Left cardiac atrium (tissue), 4 donors: Measurements from ENCODE around the gene CTNND2. TPM values are rescaled to one million over a fixed set of nuclear protein-coding genes. Genes with fewer than 3 reads are reported as not detected.

Experiments
- ATAC-seq, 2 donors: fragments of 200-7000 bp; cut with Tn5 transposase; one replicate each; pipeline ENCODE4 v1.9.1; 2020; ENCODE audit warnings: mild to moderate bottlenecking in 2 of 2, moderate library complexity in 2 of 2
- DNase-seq: peaks from one replicate; pipeline ENCODE4 v3.0.0-alpha.2; 2020
- intact Hi-C, 2 donors: fragments of 100-400 bp; cut with DNase I; formaldehyde crosslinking; loops; one replicate each; pipeline versions ENCODE4 v1.14.1 to v1.15.1; 2022 to 2023
- total RNA-seq, 2 donors: library from RNA; stranded (reverse); fragmentation: NEBNext Ultra II Directional; extraction: Animal tissue kit (Norgen Biotek cat#: 25700); gene quantifications; one replicate each; pipeline ENCODE4 v1.2.1, GENCODE V29; 2021
- donor health status: DM: no; HTN: yes; CAD: no.
- donor health status: DM: no; HTN: yes; CAD: no; lungs with severe emphysema.
- donor health status: DM: yes; HTN: yes; CAD: no.
- donor health status: Dilated cardiomyopathy.

CTNND2 gene
- total RNA-seq, 2 donors from 2014 or later, result 4.8 to 11.6 TPM

DNA sequence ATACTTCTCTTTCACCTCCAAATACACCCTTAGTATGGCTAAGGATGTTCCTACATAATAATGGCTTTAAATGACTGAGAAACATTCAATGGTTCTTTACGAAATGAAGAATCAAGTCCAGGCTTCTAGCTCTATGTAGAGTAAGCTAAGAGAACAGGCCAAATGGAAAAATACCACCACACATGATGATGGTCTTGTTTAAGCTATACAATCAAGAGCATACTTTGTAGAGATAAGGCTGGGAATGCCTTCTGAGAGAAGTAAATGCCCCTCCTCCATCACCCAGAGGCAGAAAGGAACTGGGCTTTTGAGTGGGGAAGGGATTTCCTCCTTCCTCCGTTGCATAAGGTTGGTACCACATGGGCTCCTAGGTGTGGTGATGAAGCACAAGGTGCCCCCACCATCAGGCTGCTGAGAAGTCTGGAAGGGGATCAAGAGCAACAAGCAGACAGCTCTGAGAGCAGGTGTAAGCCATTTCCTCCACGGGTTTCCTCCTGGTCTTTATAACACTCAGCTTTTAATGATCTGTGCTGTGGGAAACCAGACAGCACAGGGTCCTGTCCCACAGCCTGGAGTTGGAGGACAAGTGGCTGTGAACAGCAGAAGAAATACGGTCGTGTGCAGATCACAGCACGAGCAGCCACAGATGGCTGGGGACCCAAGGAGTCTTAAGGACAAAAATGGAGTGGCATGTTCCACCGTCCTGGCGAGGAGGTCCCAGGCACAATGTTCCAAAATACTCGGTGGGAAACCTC is 396.9 kb downstream of the CTNND2 start:
- ATAC-seq, result no peak
- intact Hi-C loops, result no loop called here
- no peak for DNase-seq

DNA sequence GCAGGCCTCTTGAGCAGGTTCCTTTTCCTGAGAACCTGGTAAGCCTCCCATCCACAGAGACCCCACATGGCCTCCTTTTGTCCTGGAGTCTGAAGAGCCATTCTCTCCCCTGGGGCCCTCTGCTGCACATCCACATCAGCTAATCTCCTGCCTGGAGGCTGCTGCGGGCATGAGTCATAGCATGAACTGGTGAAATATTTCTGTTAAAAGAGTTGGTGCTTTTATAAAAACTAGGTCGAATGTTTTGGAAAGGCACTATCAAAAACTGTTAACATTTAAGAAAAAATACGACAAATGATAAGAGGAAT is 399.4 kb downstream of the CTNND2 start:
- DNase-seq (peak; percentile 25), ATAC-seq (peak in 1 of 2 donors; percentile 88)
- intact Hi-C loops, result no loop called here

DNA sequence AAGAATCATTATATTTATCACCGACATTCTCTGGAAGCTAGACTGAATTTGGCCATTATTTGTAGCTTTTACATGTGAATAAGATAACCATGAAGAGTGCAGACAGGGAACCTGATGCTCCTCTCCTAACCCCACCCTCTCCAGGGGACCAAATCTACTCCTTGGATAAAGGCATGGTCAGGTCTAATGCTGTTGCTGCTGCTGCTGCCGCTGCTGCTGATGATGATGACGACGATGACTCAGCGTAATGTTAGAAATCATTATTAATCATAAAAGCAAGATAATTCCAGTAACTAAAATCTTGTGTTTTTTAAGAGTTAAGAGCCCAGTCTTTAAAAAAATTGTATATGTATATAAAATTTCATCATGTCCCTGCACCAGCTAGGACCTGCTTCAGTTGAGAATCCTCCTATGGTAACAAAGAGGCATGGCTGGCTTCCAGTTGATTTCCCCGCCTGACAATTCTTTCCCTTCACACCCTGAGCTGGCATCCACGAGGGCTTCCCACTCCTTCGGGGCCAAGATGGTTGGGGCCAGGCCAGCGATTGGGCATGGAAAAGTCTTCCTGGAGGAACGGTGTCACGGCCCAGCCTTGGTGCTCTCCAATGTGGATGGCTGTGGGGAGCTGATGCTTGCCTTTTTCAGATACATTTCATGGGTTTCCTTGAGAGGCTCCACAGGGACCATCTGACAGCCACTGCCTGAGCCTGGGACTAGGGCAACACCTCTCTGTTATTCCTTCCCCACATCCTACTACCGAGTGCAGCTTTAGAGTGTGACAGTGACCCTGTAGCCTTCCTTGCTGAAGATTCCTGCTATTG is 400.0 kb downstream of the CTNND2 start:
- peak in 1 of 2 donors; percentile 50 for ATAC-seq

GRCh38 chr5:11502783-11503182 is 401.5 kb downstream of the CTNND2 start:
- DNase-seq (no peak), ATAC-seq (no peak)
- intact Hi-C loops, result no loop called here

More for the DNA sequence above, 400.0 kb downstream of the CTNND2 start:
- intact Hi-C loops, result no loop called here
- no peak for DNase-seq

DNA sequence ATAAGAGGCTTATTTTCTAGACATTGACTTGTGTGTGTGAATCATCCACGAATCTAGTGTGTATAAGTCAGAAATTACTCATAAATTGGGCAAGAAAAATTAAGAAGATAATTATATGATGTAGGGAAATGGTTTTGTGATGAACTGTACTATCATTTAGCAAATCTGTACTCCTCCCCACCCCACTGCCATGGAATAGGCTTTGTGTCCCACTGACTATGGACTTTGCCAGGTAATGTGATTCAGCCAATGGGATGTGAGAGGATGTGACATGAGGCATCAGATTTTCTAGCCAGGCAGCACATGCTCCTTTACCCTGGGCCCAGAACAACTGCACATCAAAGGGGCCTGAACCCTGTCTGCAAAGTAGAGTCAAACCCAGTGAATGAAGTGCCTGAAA is 406.6 kb downstream of the CTNND2 start:
- DNase-seq (no peak), ATAC-seq (no peak)
- intact Hi-C loops, result loop anchor here in 1 of 2 donors (5.0 kb wide), 1 partner anchor 230 kb away; no protein-coding TSS in a partner anchor

DNA sequence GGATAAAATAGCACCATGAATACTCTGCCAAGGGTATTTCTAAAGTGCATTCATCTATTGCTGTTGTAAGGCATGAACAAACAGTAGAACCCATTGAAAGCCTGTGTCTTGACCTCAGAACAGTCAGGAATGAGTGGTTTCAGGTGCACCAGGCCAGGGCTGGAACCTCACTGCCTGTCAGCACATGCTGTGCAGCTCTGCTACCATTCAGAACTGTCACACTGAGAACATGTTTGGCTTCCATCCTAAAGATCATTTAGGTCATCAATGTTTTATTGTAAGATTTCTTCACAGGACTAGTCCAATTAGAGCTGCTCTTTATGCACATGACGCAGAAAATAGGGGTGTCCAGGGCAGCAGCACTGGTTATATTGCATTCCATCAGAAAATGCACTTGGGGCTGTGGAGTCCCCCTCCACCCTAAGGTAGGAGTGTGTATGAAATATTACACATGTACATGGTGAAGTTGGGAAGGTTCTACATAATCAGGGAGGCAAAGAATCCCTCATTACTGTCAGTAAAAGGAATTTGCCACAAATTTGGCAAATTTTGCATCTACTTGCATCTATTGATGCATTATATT is 408.0 kb downstream of the CTNND2 start:
- intact Hi-C loops, result loop anchor here in 1 of 2 donors (5.0 kb wide), 1 partner anchor 229 kb away; no protein-coding TSS in a partner anchor
- ATAC-seq (no peak), DNase-seq (no peak)

GRCh38 chr5:11494340-11494739 is 409.9 kb downstream of the CTNND2 start:
- intact Hi-C loops, result no loop called here
- no peak for ATAC-seq

GRCh38 chr5:11491404-11492075 is 412.7 kb downstream of the CTNND2 start:
- no peak for ATAC-seq
- DNase-seq, result no peak
- intact Hi-C loops, result no loop called here

More at GRCh38 chr5:11494340-11494739, 409.9 kb downstream of the CTNND2 start:
- no peak for DNase-seq

GRCh38 chr5:11483630-11484029 is 420.6 kb downstream of the CTNND2 start:
- ATAC-seq (no peak), DNase-seq (no peak)
- intact Hi-C loops, result no loop called here

DNA sequence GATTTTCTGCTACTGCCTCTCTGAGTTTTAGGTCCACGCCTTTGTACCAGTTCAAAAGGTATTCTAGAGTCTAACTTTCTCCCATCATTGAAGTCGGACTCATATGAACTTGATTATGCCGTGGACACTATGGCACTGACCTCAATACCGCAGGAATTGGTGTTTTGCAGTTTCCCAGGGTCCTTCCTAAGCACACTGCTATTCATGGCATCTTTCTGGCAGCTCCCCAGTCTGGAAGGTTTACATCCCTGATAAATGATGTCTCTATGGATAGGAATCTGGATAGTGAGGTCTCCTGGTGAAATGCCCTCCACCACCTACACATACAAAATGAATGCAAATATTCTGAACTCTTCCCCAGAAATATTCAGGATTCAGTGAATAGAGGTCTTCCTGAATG is 422.2 kb downstream of the CTNND2 start:
- no peak for DNase-seq
- intact Hi-C loops, result no loop called here
- no peak for ATAC-seq

GRCh38 chr5:11477786-11478185 is 426.5 kb downstream of the CTNND2 start:
- ATAC-seq, result no peak

DNA sequence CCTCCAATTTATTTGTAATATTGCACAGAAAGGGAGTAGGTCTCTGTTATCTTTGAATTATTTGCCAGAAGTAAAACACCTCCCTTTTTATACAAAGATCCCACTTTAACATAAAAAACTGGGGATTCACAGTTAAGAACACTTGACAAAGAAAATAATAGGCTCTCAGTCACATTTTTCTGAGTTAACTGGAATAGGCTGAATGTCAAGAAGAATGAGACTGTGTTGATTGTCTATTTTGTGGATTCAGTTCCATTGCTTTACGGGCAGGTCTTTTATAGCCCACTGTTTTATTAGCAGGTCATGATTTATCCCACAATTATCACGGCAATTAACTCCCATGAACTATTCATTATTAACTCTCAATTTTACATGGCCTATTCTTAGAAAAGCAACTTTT is 427.4 kb downstream of the CTNND2 start:
- no peak for ATAC-seq
- no peak for DNase-seq
- intact Hi-C loops, result no loop called here

More at GRCh38 chr5:11477786-11478185, 426.5 kb downstream of the CTNND2 start:
- intact Hi-C loops, result no loop called here
- DNase-seq, result no peak

DNA sequence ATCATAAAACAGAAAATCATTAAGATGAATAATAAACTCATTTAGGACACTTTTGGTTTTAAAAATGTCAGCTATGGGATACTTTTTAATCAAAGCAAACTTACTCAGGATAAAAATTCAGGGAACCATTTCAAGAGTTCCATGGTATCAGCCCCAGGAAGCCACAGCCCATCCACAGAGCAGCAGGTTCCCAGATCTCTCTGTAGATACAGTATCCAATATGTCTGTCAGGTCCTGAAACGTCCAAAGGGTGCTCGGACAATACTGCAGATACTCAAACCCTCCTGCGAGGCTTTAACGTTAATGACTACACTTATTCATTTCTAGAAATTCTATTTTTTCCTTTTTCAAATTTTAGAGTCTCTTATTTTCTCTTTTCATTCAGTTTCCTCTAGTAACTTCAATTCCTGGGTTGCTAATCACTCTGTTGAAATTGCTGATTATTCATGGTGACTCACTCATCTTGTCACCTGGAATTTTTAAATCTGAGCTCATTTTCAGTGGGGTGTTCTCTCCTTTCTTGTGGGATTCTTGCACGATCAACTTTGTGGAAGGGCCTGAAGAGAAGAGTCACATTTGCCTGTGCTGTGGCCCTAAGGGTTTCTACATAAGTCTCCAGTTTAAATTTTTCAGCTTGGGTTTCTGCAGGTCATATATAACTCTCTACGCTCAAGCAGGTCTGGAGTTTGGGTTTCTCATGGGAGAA is 435.8 kb downstream of the CTNND2 start:
- intact Hi-C loops, result no loop called here
- peak in 1 of 2 donors; percentile 29 for ATAC-seq

DNA sequence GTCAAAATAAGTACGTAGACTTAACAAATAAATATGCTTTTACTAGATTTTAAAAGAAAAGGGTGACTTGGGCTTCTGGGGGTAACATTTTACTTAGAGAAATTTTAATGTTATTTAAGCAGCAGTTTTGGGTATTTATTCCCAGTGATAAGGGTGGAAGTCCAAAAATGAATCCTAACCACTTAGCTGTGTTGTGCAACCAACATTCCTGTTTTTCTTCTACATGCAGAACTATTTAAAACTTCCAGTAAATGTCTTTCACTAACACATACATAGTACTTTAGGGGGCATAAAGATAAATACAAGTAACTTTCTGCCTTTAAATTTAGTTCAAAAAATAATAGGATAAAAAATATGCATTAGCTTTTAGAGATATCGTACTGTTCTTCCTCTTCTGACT is 436.7 kb downstream of the CTNND2 start:
- DNase-seq (no peak), ATAC-seq (no peak)
- intact Hi-C loops, result no loop called here

More for the DNA sequence above, 435.8 kb downstream of the CTNND2 start:
- DNase-seq, result no peak

GRCh38 chr5:11459716-11460115 is 444.5 kb downstream of the CTNND2 start:
- ATAC-seq (no peak), DNase-seq (no peak)
- intact Hi-C loops, result no loop called here

GRCh38 chr5:11455505-11455904 is 448.7 kb downstream of the CTNND2 start:
- ATAC-seq (no peak), DNase-seq (no peak)
- intact Hi-C loops, result no loop called here

- ATAC-seq (peak in 1 of 2 donors; percentile 47), DNase-seq (no peak)
- intact Hi-C loops, result no loop called here
Observed at GRCh38 chr5:11452852-11453251, 451.4 kb downstream of the CTNND2 start.

- no peak for DNase-seq
- intact Hi-C loops, result no loop called here
- ATAC-seq, result no peak
Observed at GRCh38 chr5:11449966-11450365, 454.3 kb downstream of the CTNND2 start.

DNA sequence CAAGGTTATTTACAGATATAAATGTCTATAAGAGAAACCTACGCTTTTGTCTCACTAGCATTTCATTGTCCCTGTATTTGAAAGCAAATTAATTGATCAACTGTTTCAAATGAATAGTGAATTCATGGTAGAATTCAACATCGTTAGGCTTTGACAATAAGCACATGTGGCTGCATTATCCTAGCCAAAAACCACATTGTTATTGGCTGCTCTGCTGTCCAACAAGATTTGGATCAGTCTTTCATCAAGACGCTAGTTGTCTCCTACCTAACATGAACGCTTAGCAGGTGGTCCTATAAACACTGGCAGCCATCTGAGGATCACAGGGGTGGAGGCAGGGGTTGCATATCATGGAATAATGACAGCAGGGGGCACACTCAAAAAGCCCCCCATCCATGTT is 455.0 kb downstream of the CTNND2 start:
- ATAC-seq (no peak), DNase-seq (no peak)
- intact Hi-C loops, result no loop called here
